Left lung (tissue), 10 donors: Measurements from ENCODE around the gene CLEC7A. TPM values are rescaled to one million over a fixed set of nuclear protein-coding genes. Genes with fewer than 3 reads are reported as not detected.

Experiments used
- ATAC-seq: fragments of 200-7000 bp; cut with Tn5 transposase; one replicate; pipeline ENCODE4 v1.9.1; 2020; ENCODE audit warnings: moderate library complexity
- DNase-seq, 4 donors: peaks; one replicate each; pipeline ENCODE4 v3.0.0-alpha.2; 2013 to 2020
- H3K27ac ChIP-seq, 2 donors: fragments of 200-600 bp; sonication (generic) in 1 of 2; one replicate each; pipeline versions ENCODE4 v1.5.0 to v1.8.0; 2020 to 2021
- H3K27me3 ChIP-seq, 2 donors: fragments of 200-600 bp; sonication (generic) in 1 of 2; one replicate each; pipeline versions ENCODE4 v1.5.0 to v1.8.0; 2020 to 2021
- H3K36me3 ChIP-seq, 2 donors: fragments of 200-600 bp; sonication (generic) in 1 of 2; one replicate each; pipeline versions ENCODE4 v1.5.0 to v1.8.0; 2020 to 2021
- H3K4me1 ChIP-seq, 2 donors: fragments of 200-600 bp; one replicate each; pipeline ENCODE4 v1.8.0; 2021
- H3K4me3 ChIP-seq, 2 donors: fragments of 200-600 bp; sonication (generic) in 1 of 2; one replicate each; pipeline versions ENCODE4 v1.5.0 to v1.8.0; 2020 to 2021; ENCODE audit warnings: mild to moderate bottlenecking in 1 of 2
- H3K9me3 ChIP-seq, 2 donors: fragments of 200-600 bp; sonication (generic) in 1 of 2; one replicate each; pipeline versions ENCODE4 v1.5.0 to v1.8.0; 2020 to 2021
- CTCF ChIP-seq, 2 donors: fragments of 200-600 bp; sonication (generic) in 1 of 2; IDR thresholded peaks; one replicate each; pipeline versions ENCODE4 v1.5.0 to v1.8.0; 2021; ENCODE audit warnings: antibody characterized with exemption in 2 of 2
- intact Hi-C, 2 donors: fragments of 100-400 bp; cut with DNase I; formaldehyde crosslinking; loops; one replicate each; pipeline versions ENCODE4 v1.11.2 to v1.14.2; 2022
- polyA plus RNA-seq, 6 donors: library from polyadenylated mRNA; unstranded; fragments of 120-200 nt; gene quantifications; one replicate each; pipeline ENCODE4 v1.2.1, GENCODE V29; 2013; ENCODE audit not compliant: insufficient read length in 6 of 6
- total RNA-seq, 2 donors: library from RNA; stranded (reverse); fragmentation: NEBNext Ultra II Directional; extraction: Animal tissue kit (Norgen Biotek cat#: 25700); gene quantifications; one replicate each; pipeline ENCODE4 v1.2.1, GENCODE V29; 2021
- donor health status: DM: no; HTN: yes; CAD: no.
- donor health status: DM: no; HTN: no; CAD: no.

Gene CLEC7A
- total and polyA plus RNA-seq, 8 donors, result 3.3 to 75.7 (median 3.9) TPM

DNA sequence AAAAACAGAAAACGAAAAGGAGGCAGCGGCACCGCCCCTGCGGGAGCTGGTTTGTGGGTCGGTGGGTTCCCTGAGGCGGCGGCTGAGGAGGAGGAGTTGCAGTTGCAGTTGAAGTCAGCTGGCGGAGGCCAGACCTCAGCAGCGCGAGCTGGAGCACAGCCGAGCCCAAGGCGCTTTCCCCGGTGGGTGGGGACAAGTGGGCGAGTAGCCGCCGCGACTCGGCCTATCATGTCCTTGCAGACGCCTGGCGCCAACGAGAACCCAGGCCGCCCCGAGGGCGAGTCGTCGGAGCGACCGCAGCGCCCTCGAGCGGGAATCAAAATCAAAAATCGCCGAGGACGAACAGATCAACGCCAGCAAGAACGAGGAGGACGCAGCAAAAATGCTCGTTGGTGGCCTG, 18.5 kb downstream of the CLEC7A start:
- no peaks in the 10 kb centered on the region for H3K27me3 ChIP-seq
- H3K9me3 ChIP-seq, result peaks cover 0 to 8% of the 10 kb centered on the region in 2 donors
- no peak for TF ChIP-seq CTCF (IDR thresholded peaks at IDR 0.05)
- H3K27ac ChIP-seq, result no peak overlapping the region
- H3K4me3 ChIP-seq, result no peak overlapping the region
- ATAC-seq (no peak), DNase-seq (peak in 1 of 4 donors; percentile 79)
- intact Hi-C loops, result no loop called here
- no peaks in the 10 kb centered on the region for H3K36me3 ChIP-seq
- H3K4me1 ChIP-seq, result no peaks in the 10 kb centered on the region

- no peak for DNase-seq
- Histone ChIP-seq H3K9me3 (peaks cover 0 to 8% of the 10 kb centered on the region in 2 donors), H3K4me3 (no peak overlapping the region), H3K27ac (no peak overlapping the region), H3K36me3 (no peaks in the 10 kb centered on the region), H3K27me3 (no peaks in the 10 kb centered on the region), H3K4me1 (no peaks in the 10 kb centered on the region)
- TF ChIP-seq CTCF (IDR thresholded peaks at IDR 0.05), result no peak
- intact Hi-C loops, result no loop called here
- ATAC-seq, result no peak
Observed at GRCh38 chr12:10110256-10110844, 19.6 kb downstream of the CLEC7A start.

DNA sequence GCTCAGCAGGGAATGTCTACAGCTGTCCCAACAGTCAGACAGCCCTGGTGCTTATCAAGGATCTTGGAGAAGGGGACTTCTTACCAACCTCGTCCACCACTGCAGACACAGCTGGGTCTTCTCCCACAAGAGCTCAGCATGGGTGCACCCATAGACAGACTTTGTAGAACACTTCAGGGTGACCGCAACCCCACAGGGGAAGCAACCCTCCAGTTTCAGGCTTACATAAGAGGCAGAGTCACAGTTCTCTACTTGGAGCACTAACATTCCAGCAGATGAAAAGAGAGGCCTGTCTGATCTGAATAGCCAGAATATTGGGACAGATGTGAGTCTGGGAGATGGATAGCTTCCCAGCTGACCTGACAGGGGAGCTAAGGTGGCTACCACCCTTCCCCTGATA, 27.7 kb downstream of the CLEC7A start:
- ATAC-seq (peak; percentile 68), DNase-seq (no peak)
- intact Hi-C loops, result no loop called here
- Histone ChIP-seq H3K4me1 (peaks cover 6 to 23% of the 10 kb centered on the region in 2 donors), H3K9me3 (no peaks in the 10 kb centered on the region), H3K4me3 (no peak overlapping the region), H3K36me3 (no peaks in the 10 kb centered on the region), H3K27me3 (no peaks in the 10 kb centered on the region), H3K27ac (no peak overlapping the region)
- TF ChIP-seq CTCF (IDR thresholded peaks at IDR 0.05), result no peak

DNA sequence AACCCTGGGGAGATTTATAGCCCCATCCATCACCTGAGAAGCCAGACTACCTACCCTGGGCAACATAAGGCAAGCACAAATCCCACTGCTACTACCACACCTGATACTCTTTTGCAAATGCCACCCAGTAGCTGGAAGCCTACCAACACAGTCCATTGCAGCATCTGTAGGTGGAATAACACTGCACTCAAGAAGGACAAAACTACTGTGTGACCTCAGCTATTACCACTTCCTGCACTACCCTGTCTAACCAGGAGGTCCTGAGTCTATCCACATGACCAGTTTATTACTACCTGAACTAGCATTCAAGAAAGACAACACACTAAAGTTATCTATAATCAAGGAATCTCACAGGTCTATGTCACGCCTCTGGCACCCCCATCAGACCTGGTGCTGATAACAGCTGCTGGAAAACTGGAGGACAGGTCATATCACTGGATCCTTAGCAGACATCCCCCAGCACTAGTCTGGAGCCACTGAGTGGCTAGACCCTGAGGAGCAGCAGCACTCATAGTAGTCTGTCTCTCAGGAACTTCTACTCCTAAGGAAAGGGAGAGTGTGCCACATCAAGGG, 28.3 kb downstream of the CLEC7A start:
- intact Hi-C loops, result no loop called here
- Histone ChIP-seq H3K4me3 (no peak overlapping the region), H3K36me3 (no peaks in the 10 kb centered on the region), H3K27ac (no peak overlapping the region), H3K9me3 (no peaks in the 10 kb centered on the region), H3K4me1 (peaks cover 6 to 23% of the 10 kb centered on the region in 2 donors), H3K27me3 (no peaks in the 10 kb centered on the region)
- ATAC-seq, result no peak
- DNase-seq, result no peak
- TF ChIP-seq CTCF (IDR thresholded peaks at IDR 0.05), result no peak

DNA sequence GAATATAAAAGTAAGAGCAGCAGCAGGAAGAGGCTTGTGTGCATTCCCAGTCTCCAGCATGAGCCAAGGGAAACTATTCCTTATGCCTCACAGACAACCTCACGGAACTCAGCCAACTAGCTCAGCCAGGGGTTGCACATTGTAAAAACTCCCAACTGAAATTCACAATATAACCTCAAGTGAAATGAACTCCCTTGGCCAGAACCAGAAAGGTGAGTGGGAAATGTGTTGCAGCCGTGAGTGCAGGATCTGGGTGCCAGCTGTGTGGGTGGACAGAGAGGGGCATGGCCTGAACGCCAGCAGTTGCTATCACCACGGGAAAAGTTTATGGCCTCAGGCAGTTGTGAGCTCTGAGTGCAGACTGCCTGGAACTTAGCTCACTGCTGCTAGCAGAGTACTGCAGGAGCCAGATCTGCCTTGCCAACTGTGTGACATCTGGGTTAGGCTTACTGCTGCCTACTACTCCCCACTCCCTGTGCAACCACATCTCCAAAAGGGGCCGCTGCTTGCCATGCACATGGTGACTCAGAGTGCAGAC, 28.9 kb downstream of the CLEC7A start:
- intact Hi-C loops, result no loop called here
- Histone ChIP-seq H3K9me3 (no peaks in the 10 kb centered on the region), H3K27ac (no peak overlapping the region), H3K4me1 (peaks cover 6 to 23% of the 10 kb centered on the region in 2 donors), H3K36me3 (no peaks in the 10 kb centered on the region), H3K4me3 (no peak overlapping the region), H3K27me3 (no peaks in the 10 kb centered on the region)
- peak; percentile 42 for ATAC-seq
- TF ChIP-seq CTCF (IDR thresholded peaks at IDR 0.05), result no peak
- peak in 2 of 4 donors; percentile 38 to 39 for DNase-seq
